ENCODE measurements around the gene GEMIN7.

DNA sequence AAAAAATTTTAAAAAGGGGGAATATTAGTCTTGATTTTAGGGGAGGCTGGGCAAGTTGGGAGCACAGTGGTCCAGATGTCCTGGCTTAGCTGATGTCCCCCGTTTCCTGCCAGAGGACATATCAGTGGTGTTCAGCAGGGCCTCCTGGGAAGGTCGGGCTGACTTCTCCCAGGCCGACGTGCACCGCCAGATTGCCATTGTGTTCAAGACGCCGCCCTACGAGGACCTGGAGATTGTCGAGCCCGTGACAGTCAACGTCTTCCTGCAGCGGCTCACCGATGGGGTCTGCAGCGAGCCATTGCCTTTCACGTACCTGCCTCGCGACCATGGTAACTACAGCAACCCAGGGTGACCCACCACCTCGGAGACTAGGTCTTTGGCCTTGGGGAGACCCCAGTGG lies 46.6 kb upstream of the GEMIN7 start:
- TF ChIP-seq, protein P1, sequence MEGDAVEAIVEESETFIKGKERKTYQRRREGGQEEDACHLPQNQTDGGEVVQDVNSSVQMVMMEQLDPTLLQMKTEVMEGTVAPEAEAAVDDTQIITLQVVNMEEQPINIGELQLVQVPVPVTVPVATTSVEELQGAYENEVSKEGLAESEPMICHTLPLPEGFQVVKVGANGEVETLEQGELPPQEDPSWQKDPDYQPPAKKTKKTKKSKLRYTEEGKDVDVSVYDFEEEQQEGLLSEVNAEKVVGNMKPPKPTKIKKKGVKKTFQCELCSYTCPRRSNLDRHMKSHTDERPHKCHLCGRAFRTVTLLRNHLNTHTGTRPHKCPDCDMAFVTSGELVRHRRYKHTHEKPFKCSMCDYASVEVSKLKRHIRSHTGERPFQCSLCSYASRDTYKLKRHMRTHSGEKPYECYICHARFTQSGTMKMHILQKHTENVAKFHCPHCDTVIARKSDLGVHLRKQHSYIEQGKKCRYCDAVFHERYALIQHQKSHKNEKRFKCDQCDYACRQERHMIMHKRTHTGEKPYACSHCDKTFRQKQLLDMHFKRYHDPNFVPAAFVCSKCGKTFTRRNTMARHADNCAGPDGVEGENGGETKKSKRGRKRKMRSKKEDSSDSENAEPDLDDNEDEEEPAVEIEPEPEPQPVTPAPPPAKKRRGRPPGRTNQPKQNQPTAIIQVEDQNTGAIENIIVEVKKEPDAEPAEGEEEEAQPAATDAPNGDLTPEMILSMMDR (conservative IDR thresholded peaks at IDR 0.05): no peak
- TF ChIP-seq ZFX (IDR thresholded peaks at IDR 0.05): no peak
